ENCODE measurements around the gene MYO1E.
"Not testable (repeated sequence)": the region's sequence is repeated elsewhere in the genome, so short reads cannot be mapped to it uniquely, and the experiment has no call there.

The MYO1E gene

GRCh38 chr15:59349680-59350420, 22.8 kb downstream of the MYO1E start:
- peak; percentile 92 for DNase-seq

- no peak for DNase-seq
Measured at GRCh38 chr15:59347915-59348314, 24.8 kb downstream of the MYO1E start.

- DNase-seq: no peak
Measured at GRCh38 chr15:59346951-59347350, 25.7 kb downstream of the MYO1E start.

- DNase-seq: no peak
Measured at GRCh38 chr15:59345326-59345725, 27.3 kb downstream of the MYO1E start.

- DNase-seq: no peak
Measured at GRCh38 chr15:59344311-59344710, 28.4 kb downstream of the MYO1E start.

- DNase-seq: no peak
Measured at GRCh38 chr15:59340325-59340724, 32.3 kb downstream of the MYO1E start.

DNA sequence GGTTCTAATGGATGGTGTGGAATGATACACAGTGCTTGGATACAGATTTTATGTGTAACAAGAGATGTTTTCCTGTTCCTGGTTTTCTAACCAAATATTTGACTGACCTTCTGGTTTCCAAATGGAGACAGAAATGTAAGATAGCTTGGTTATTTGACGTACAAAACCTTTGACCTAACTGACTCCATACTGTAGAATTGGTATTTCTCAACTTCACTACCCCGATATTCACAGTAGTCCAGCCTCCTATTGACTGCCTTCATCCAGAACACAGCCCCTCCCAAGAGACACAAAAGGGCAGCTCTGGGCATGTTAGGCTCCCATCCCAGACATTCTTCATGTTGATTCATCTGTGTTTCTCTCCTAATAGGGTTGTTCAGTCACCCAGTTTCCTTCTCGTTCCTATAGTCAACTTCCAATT, 33.4 kb downstream of the MYO1E start:
- no peak for DNase-seq

GRCh38 chr15:59338414-59338813, 34.3 kb downstream of the MYO1E start:
- DNase-seq: no peak

DNA sequence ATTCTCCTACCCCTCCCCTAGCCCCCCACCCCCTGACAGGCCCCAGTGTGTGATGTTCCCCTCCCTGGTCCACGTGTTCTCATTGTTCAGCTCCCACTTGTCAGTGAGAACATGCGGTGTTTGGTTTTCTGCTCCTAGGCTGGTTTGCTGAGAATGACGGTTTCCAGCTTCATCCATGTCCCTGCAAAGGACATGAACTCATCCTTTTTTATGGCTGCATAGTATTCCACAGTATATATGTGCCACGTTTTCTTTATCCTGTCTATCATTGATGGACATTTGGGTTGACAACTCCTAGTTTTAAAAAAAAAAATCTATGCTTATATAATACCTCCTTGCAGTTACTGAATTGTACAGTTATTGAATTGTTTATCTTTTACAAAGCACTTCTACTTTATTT, 35.9 kb downstream of the MYO1E start:
- not testable (repeated sequence) for DNase-seq

GRCh38 chr15:59335207-59335786, 37.4 kb downstream of the MYO1E start:
- no peak for DNase-seq

DNA sequence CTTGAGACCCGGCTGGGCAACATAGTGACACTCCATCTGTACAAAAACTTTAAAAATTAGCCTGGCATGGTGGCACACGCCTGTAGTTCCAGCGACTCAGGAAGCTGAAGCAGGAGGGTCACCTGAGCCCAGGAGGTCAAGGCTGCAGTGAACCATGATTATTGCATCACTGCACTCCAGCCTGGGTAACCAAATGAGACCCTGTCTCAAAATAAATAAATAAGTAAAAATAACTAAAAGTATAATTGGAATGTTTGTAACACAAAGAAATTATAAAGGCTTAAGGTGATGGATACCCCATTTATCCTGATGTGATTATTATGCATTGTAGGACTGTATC, 38.6 kb downstream of the MYO1E start:
- no peak for DNase-seq

- DNase-seq: peak; percentile 29
Measured at GRCh38 chr15:59333401-59334075, 39.1 kb downstream of the MYO1E start.

GRCh38 chr15:59332009-59332408, 40.7 kb downstream of the MYO1E start:
- peak; percentile 27 for DNase-seq

DNA sequence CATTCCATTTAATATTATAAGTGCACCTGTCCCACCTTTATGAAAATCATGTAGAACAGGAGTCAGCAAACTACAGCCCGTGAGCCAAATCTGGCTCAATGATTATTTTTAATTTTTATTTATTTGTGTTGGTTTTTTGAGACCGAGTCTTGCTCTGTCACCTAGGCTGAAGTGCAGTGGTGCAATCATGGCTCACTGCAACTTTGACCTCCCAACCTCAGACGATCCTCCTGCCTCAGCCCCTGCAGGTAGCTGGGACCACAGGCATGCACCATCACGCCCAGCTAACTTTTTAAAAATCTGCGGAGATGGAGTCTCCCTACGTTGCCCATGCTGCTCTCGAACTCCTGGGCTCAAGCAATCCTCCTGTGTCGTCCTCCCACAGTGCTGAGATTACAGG, 42.0 kb downstream of the MYO1E start:
- no peak for DNase-seq

DNA sequence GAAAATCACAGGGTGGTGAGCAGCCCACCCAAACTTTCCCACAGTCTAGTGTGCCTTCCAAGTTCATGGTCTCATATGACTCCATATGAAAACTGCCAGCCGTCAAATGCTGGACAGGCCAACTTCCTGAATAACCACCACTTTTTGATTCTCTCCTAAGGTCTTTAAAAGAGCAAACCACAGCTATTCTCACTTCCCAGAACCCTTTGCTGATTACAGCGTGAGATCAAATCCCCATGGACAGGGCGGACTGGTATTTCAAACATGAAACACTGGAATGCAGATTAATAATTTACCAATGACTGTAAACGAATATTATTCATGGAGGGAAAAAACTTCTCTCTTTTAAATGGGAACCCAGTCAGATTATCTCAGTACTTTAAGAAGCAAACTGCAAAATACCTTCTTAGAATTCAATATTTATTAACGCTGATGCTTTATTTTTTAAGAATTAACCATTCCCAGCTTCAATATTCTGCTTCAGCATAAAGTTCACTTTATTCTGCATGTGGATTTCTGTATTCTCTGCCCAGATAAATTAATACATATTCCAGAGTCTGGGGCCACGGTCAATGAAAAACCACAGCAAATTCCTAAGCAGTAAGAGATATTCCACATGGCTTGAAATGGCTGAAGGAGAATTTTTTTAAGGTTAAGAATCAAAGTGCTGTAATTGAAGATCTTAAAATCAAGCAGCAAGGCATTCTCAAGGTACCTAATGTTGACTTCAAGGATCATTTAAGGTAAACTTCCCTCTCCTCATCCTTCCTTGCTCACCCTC, 42.9 kb downstream of the MYO1E start:
- peak; percentile 51 for DNase-seq

DNA sequence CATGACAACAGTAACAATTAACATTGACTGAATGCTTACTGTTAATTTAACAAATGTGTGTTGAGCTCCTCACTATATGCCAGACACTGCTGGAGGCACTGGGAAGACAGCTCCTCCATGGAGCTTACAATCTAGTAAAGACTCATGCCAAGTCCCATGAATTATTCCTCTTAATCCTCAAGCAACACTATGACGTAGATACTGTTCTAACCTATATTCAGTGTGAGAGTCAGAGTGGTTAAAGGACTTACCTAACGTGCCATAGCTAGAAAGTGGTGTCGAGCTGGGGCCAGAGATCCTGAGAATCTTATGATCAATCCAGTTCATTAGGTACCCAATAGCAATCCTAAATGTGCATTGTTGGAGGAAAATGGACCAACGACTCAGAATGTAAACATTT, 43.6 kb downstream of the MYO1E start:
- DNase-seq: no peak

DNA sequence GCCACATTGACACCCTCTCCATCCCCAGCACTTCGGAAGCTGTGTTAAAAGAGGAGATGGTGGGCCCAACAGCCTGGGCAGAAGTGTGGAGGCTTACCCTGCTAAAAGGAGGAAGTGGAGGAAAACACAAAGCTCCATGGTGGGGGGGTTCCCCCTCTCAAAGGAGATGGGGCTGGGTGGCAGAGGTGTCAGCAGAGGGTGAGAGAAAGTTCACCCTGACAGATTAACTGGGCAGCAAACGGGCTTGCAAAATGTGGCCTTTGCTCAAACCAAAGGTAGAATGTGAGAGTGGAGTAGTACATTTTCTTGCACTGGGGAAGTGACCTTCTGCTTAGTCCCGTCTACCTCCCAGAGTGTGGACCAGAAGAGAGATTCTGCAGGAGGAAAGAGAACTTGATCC, 44.7 kb downstream of the MYO1E start:
- DNase-seq: peak; percentile 38

DNA sequence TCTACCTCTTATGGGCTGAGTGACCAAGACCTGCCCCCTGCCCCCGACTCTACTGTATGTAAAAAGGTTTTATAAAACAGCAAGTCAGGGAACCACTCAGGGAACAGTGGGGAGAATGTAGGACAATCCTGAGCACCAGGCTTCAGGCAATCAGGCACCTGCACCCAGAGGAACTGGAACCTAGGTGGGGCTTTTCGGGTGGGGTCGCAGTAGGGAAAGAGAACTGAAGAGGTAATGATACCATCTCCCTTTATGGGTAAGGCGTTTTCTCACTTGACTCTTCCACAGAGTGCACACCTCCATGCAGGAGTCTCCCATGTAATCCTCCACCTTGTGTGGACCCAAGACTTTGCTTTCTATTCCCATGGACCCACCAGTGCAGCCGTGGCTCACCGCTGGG, 45.8 kb downstream of the MYO1E start:
- DNase-seq: no peak

DNA sequence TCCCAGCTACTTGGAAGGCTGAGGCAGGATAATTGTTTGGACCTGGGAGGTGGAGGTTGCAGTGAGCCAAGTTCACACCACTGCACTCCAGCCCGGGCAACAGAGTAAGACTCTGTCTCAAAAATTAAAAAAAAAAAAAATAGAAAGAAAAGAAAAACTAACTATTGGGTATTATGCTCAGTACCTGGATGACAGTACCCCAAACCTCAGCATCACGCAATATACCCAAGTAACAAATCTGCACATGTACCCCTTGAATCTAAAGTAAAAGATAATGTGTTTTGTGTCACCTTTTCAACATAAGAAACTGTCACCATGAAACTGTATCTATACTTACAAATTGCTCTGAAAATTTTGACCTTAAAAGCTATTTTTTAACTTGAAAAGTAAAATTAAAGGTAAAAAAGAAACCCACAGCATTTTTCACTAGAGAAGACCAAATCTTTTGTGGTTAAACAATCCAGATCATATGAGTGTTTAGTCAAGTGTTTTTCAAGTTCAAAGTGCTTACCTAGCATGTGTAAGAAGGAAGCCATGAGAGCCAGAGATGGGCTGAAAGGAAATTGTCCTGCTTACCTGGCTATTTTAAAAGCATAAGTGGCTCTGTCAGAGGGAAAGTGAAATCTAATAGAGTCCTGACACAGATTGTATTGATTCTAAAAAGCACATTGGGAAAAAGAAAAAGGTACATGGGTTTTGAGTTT, 50.5 kb downstream of the MYO1E start:
- DNase-seq: no peak

- no peak for DNase-seq
Measured at GRCh38 chr15:59321000-59321689, 51.5 kb downstream of the MYO1E start.

GRCh38 chr15:59317211-59317610, 55.5 kb downstream of the MYO1E start:
- no peak for DNase-seq

GRCh38 chr15:59315914-59316451, 56.7 kb downstream of the MYO1E start:
- DNase-seq: no peak
